K562 (cell line): ENCODE measurements around the gene WDR90. TPM values are rescaled to one million over a fixed set of nuclear protein-coding genes. Genes with fewer than 3 reads are reported as not detected.

Experiments
- C11orf30 ChIP-seq: fragments of 450-650 bp; IDR thresholded peaks from 2 replicates; pipeline ENCODE4 v1.6.1; 2016; ENCODE audit warnings: low read depth, mild to moderate bottlenecking
- DIDO1 ChIP-seq: fragments of 450-650 bp; IDR thresholded peaks from 2 replicates; pipeline ENCODE4 v1.6.1; 2016; ENCODE audit warnings: low read depth, missing biosample characterization, missing genetic modification characterization
- PCBP1 ChIP-seq: fragments of 200-400 bp; formaldehyde crosslinking; IDR thresholded peaks from 2 replicates; pipeline ENCODE4 v1.6.1; 2018; ENCODE audit warnings: mild to moderate bottlenecking, low read depth, low read length; ENCODE audit not compliant: poor library complexity, severe bottlenecking
- RERE ChIP-seq: sonication (generic); formaldehyde crosslinking; IDR thresholded peaks from 2 replicates; pipeline ENCODE4 v1.8.0; 2023; ENCODE audit warnings: missing genetic modification reagents, mild to moderate bottlenecking, borderline replicate concordance
- SMAD2 ChIP-seq: fragments of 150-350 bp; IDR thresholded peaks from 2 replicates; pipeline ENCODE4 v1.6.1; 2014; ENCODE audit warnings: low read depth, mild to moderate bottlenecking, low read length
- SP1 ChIP-seq: sonication (generic); formaldehyde crosslinking; IDR thresholded peaks from 2 replicates; pipeline ENCODE4 v1.8.1; 2022; ENCODE audit warnings: mild to moderate bottlenecking, missing genetic modification reagents
- ZBED1 ChIP-seq: IDR thresholded peaks from 2 replicates; pipeline ENCODE4 v1.6.1; 2014
- ZNF217 ChIP-seq: sonication (generic); formaldehyde crosslinking; IDR thresholded peaks from 2 replicates; pipeline ENCODE4 v1.8.0; 2022; ENCODE audit warnings: mild to moderate bottlenecking, missing genetic modification reagents
- ZNF79 ChIP-seq: fragments of 250-450 bp; sonication (Bioruptor Pico); IDR thresholded peaks from 2 replicates; pipeline ENCODE4 v1.4.0; 2020; ENCODE audit warnings: low read depth, mild to moderate bottlenecking, moderate library complexity
- ZSCAN29 ChIP-seq: fragments of 450-650 bp; IDR thresholded peaks from 2 replicates; pipeline ENCODE4 v1.6.1; 2017
- polyA plus RNA-seq, 8 experiments: library from polyadenylated mRNA; depleted of rRNA in 4 of 8; stranded (reverse) in 5 of 8; unstranded in 3 of 8; fragments of >200 nt; fragmentation: Nextera tagmentation in 2 of 8; fragmentation: Illumina TruSeq in 1 of 8; extraction: Ambion mirVana in 2 of 8; extraction: Trizol in 1 of 8; gene quantifications; 2 replicates each; pipeline versions ENCODE4 v1.2.1 to v1.2.3, GENCODE V29; 2011 to 2014; ENCODE audit warnings: inconsistent platforms in 1 of 8, missing spikeins in 1 of 8
- total RNA-seq, 7 experiments: library from RNA; depleted of rRNA in 6 of 7; stranded (reverse); fragments of >200 nt in 6 of 7; fragmentation: Illumina TruSeq in 2 of 7; extraction: Trizol in 2 of 7; gene quantifications; 2 replicates each; pipeline versions ENCODE4 v1.2.1 to v1.2.3, GENCODE V29; 2011 to 2021; ENCODE audit warnings: low replicate concordance in 1 of 7
- TF ChIP-seq, protein P1 (sequence below): fragments of 200-600 bp; sonication (generic); IDR thresholded peaks from one replicate; pipeline ENCODE4 v1.6.1; 2012; ENCODE audit warnings: mild to moderate bottlenecking, low read depth, low read length, inconsistent platforms

The WDR90 gene
- total and polyA plus RNA-seq, 9 of the 15 experiments (the other 6 are each of a cell fraction or from before 2014, with no cell fraction given) = 0.44 to 12.6 (median 3.3) TPM

DNA sequence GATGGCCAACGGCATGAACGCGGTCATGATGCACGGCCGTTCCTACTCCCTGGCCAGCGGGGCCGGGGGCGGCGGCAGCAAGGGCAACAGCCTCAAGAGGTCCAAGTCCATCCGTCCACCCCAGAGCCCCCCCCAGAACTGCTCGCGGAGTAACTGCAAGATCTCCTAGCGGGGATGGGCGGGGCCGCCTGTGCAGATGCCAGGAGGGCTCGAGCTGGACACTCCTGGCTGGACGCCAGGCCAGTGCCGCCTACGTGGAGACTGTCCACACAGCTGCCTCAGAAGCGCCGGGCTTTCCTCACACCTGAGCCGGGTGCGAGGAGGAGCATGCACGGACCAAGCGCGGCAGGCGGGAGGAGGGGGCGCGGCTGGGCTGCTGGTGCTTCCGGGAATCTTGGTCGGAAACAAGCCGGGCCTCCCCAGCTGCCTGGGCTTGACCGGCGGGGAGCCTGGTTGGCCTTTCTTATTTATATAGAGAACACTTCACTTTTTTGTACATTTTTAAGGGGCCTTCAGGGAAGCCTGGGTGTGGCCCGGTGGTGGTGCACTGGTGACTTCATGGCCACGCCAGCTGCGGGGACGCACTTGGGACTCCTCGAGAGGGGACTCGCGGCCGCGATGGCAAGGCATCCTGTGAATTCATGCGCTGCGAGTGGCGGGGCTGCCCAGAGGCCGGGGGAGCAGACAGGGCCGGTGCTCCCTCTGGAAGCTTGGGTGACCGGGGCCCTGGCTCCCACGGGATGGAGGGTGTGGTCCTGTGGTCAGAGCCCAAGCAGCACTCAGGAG, 21.5 kb upstream of the WDR90 start (continued):
- TF ChIP-seq, protein P1, sequence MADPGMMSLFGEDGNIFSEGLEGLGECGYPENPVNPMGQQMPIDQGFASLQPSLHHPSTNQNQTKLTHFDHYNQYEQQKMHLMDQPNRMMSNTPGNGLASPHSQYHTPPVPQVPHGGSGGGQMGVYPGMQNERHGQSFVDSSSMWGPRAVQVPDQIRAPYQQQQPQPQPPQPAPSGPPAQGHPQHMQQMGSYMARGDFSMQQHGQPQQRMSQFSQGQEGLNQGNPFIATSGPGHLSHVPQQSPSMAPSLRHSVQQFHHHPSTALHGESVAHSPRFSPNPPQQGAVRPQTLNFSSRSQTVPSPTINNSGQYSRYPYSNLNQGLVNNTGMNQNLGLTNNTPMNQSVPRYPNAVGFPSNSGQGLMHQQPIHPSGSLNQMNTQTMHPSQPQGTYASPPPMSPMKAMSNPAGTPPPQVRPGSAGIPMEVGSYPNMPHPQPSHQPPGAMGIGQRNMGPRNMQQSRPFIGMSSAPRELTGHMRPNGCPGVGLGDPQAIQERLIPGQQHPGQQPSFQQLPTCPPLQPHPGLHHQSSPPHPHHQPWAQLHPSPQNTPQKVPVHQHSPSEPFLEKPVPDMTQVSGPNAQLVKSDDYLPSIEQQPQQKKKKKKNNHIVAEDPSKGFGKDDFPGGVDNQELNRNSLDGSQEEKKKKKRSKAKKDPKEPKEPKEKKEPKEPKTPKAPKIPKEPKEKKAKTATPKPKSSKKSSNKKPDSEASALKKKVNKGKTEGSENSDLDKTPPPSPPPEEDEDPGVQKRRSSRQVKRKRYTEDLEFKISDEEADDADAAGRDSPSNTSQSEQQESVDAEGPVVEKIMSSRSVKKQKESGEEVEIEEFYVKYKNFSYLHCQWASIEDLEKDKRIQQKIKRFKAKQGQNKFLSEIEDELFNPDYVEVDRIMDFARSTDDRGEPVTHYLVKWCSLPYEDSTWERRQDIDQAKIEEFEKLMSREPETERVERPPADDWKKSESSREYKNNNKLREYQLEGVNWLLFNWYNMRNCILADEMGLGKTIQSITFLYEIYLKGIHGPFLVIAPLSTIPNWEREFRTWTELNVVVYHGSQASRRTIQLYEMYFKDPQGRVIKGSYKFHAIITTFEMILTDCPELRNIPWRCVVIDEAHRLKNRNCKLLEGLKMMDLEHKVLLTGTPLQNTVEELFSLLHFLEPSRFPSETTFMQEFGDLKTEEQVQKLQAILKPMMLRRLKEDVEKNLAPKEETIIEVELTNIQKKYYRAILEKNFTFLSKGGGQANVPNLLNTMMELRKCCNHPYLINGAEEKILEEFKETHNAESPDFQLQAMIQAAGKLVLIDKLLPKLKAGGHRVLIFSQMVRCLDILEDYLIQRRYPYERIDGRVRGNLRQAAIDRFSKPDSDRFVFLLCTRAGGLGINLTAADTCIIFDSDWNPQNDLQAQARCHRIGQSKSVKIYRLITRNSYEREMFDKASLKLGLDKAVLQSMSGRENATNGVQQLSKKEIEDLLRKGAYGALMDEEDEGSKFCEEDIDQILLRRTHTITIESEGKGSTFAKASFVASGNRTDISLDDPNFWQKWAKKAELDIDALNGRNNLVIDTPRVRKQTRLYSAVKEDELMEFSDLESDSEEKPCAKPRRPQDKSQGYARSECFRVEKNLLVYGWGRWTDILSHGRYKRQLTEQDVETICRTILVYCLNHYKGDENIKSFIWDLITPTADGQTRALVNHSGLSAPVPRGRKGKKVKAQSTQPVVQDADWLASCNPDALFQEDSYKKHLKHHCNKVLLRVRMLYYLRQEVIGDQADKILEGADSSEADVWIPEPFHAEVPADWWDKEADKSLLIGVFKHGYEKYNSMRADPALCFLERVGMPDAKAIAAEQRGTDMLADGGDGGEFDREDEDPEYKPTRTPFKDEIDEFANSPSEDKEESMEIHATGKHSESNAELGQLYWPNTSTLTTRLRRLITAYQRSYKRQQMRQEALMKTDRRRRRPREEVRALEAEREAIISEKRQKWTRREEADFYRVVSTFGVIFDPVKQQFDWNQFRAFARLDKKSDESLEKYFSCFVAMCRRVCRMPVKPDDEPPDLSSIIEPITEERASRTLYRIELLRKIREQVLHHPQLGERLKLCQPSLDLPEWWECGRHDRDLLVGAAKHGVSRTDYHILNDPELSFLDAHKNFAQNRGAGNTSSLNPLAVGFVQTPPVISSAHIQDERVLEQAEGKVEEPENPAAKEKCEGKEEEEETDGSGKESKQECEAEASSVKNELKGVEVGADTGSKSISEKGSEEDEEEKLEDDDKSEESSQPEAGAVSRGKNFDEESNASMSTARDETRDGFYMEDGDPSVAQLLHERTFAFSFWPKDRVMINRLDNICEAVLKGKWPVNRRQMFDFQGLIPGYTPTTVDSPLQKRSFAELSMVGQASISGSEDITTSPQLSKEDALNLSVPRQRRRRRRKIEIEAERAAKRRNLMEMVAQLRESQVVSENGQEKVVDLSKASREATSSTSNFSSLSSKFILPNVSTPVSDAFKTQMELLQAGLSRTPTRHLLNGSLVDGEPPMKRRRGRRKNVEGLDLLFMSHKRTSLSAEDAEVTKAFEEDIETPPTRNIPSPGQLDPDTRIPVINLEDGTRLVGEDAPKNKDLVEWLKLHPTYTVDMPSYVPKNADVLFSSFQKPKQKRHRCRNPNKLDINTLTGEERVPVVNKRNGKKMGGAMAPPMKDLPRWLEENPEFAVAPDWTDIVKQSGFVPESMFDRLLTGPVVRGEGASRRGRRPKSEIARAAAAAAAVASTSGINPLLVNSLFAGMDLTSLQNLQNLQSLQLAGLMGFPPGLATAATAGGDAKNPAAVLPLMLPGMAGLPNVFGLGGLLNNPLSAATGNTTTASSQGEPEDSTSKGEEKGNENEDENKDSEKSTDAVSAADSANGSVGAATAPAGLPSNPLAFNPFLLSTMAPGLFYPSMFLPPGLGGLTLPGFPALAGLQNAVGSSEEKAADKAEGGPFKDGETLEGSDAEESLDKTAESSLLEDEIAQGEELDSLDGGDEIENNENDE = no peak
- TF ChIP-seq ZNF79 (CRISPR knock-in tag) = no peak
- no peak for TF ChIP-seq ZNF217
- no peak for TF ChIP-seq ZSCAN29
- no peak for TF ChIP-seq SMAD2
- TF ChIP-seq SP1 (CRISPR knock-in tag) = no peak
- no peak for TF ChIP-seq DIDO1 (tag)
- peak; percentile 37 for TF ChIP-seq PCBP1
- no peak for TF ChIP-seq RERE (CRISPR knock-in tag)
- TF ChIP-seq C11orf30 = no peak
- no peak for TF ChIP-seq ZBED1
